Measurements from ENCODE around the gene SCYL1.

SCYL1 gene

GRCh38 chr11:65501186-65501471, 23.8 kb upstream of the SCYL1 start:
- H3K23ac ChIP-seq (ENCODE audit: low read length) = no peak overlapping the region
- peaks cover 5% of the 10 kb centered on the region for H3K79me1 ChIP-seq (ENCODE audit: low read length)
- no peaks in the 10 kb centered on the region for H3K27me3 ChIP-seq (ENCODE audit: insufficient read depth, low read length, poor library complexity)
- no peak overlapping the region for H3K4ac ChIP-seq (ENCODE audit: low read depth, low read length)
- DNase-seq = no peak
- H2AK5ac ChIP-seq (ENCODE audit: low read length) = no peak overlapping the region
- H4K5ac ChIP-seq (ENCODE audit: low read length) = no peak overlapping the region
- no peak overlapping the region for H3K18ac ChIP-seq (ENCODE audit: low read length)
- no peak overlapping the region for H4K8ac ChIP-seq (ENCODE audit: low read depth, low read length)
- H2BK15ac ChIP-seq (replicated peaks; ENCODE audit: low read depth) = no peak overlapping the region
- no peak overlapping the region for H2BK120ac ChIP-seq (ENCODE audit: low read depth, low read length)
- H3K56ac ChIP-seq (ENCODE audit: low read length) = peak overlapping the region; percentile 88
- peaks cover 9% of the 10 kb centered on the region for H3K4me1 ChIP-seq (ENCODE audit: control insufficient read depth, low read depth, low read length)
- no peak overlapping the region for H3K27ac ChIP-seq (ENCODE audit: low read depth, low read length)
- peak overlapping the region; percentile 99 for H3K9ac ChIP-seq (ENCODE audit: low read length)
- no peak overlapping the region for H2BK5ac ChIP-seq (ENCODE audit: low read length)
- H3K79me2 ChIP-seq (ENCODE audit: control insufficient read depth, insufficient read depth, low read length) = peaks cover 64% of the 10 kb centered on the region
- WGBS (ENCODE audit: extremely low coverage, insufficient coverage, low lambda C conversion rate) = no CpG with 5 or more reads among the region's 2 CpGs
- H3K4me3 ChIP-seq (ENCODE audit: low read length) = peak overlapping the region; percentile 78
- H3K4me2 ChIP-seq (ENCODE audit: low read length) = peak overlapping the region; percentile 73
- H3K36me3 ChIP-seq (ENCODE audit: control insufficient read depth, insufficient read depth, low read length) = peaks cover 18% of the 10 kb centered on the region

- H2BK15ac ChIP-seq (replicated peaks; ENCODE audit: low read depth) = no peak overlapping the region
- no peak overlapping the region for H3K18ac ChIP-seq (ENCODE audit: low read length)
- WGBS (ENCODE audit: extremely low coverage, insufficient coverage, low lambda C conversion rate) = no CpG with 5 or more reads among the region's 3 CpGs
- no peak overlapping the region for H3K23ac ChIP-seq (ENCODE audit: low read length)
- peak overlapping the region; percentile 73 for H3K4me2 ChIP-seq (ENCODE audit: low read length)
- H3K36me3 ChIP-seq (ENCODE audit: control insufficient read depth, insufficient read depth, low read length) = peaks cover 19% of the 10 kb centered on the region
- no peak overlapping the region for H3K4ac ChIP-seq (ENCODE audit: low read depth, low read length)
- H3K79me1 ChIP-seq (ENCODE audit: low read length) = peaks cover 2% of the 10 kb centered on the region
- no peak overlapping the region for H4K5ac ChIP-seq (ENCODE audit: low read length)
- peak overlapping the region; percentile 99 for H3K9ac ChIP-seq (ENCODE audit: low read length)
- H2BK120ac ChIP-seq (ENCODE audit: low read depth, low read length) = no peak overlapping the region
- no peak overlapping the region for H3K27ac ChIP-seq (ENCODE audit: low read depth, low read length)
- H3K79me2 ChIP-seq (ENCODE audit: control insufficient read depth, insufficient read depth, low read length) = peaks cover 69% of the 10 kb centered on the region
- peak overlapping the region; percentile 88 for H3K56ac ChIP-seq (ENCODE audit: low read length)
- H3K4me3 ChIP-seq (ENCODE audit: low read length) = peak overlapping the region; percentile 78
- H2AK5ac ChIP-seq (ENCODE audit: low read length) = no peak overlapping the region
- no peak overlapping the region for H2BK5ac ChIP-seq (ENCODE audit: low read length)
- H4K8ac ChIP-seq (ENCODE audit: low read depth, low read length) = no peak overlapping the region
- DNase-seq = peak; percentile 49
- H3K27me3 ChIP-seq (ENCODE audit: insufficient read depth, low read length, poor library complexity) = no peaks in the 10 kb centered on the region
- peaks cover 6% of the 10 kb centered on the region for H3K4me1 ChIP-seq (ENCODE audit: control insufficient read depth, low read depth, low read length)
Measured at GRCh38 chr11:65501472-65502273, 23.2 kb upstream of the SCYL1 start.

GRCh38 chr11:65502274-65502554, 22.7 kb upstream of the SCYL1 start:
- Histone ChIP-seq H3K4me2 (ENCODE audit: low read length) (peak overlapping the region; percentile 73), H3K27ac (ENCODE audit: low read depth, low read length) (no peak overlapping the region), H3K79me2 (ENCODE audit: control insufficient read depth, insufficient read depth, low read length) (peaks cover 70% of the 10 kb centered on the region), H3K23ac (ENCODE audit: low read length) (no peak overlapping the region), H3K4me1 (ENCODE audit: control insufficient read depth, low read depth, low read length) (peaks cover 3% of the 10 kb centered on the region), H3K4me3 (ENCODE audit: low read length) (peak overlapping the region; percentile 78), H3K9ac (ENCODE audit: low read length) (peak overlapping the region; percentile 99), H3K56ac (ENCODE audit: low read length) (no peak overlapping the region), H3K79me1 (ENCODE audit: low read length) (peaks cover 1% of the 10 kb centered on the region), H4K5ac (ENCODE audit: low read length) (no peak overlapping the region), H3K27me3 (ENCODE audit: insufficient read depth, low read length, poor library complexity) (no peaks in the 10 kb centered on the region), H3K4ac (ENCODE audit: low read depth, low read length) (no peak overlapping the region), H2BK15ac (replicated peaks; ENCODE audit: low read depth) (no peak overlapping the region), H3K18ac (ENCODE audit: low read length) (no peak overlapping the region), H2BK120ac (ENCODE audit: low read depth, low read length) (no peak overlapping the region), H3K36me3 (ENCODE audit: control insufficient read depth, insufficient read depth, low read length) (peaks cover 19% of the 10 kb centered on the region), H2BK5ac (ENCODE audit: low read length) (no peak overlapping the region), H2AK5ac (ENCODE audit: low read length) (no peak overlapping the region), H4K8ac (ENCODE audit: low read depth, low read length) (no peak overlapping the region)
- DNase-seq = no peak

GRCh38 chr11:65502555-65503367, 22.1 kb upstream of the SCYL1 start:
- Histone ChIP-seq H3K4ac (ENCODE audit: low read depth, low read length) (no peak overlapping the region), H3K27me3 (ENCODE audit: insufficient read depth, low read length, poor library complexity) (no peaks in the 10 kb centered on the region), H3K36me3 (ENCODE audit: control insufficient read depth, insufficient read depth, low read length) (peaks cover 19% of the 10 kb centered on the region), H2BK120ac (ENCODE audit: low read depth, low read length) (no peak overlapping the region), H3K4me3 (ENCODE audit: low read length) (peak overlapping the region; percentile 74), H4K5ac (ENCODE audit: low read length) (no peak overlapping the region), H3K18ac (ENCODE audit: low read length) (no peak overlapping the region), H2AK5ac (ENCODE audit: low read length) (no peak overlapping the region), H3K56ac (ENCODE audit: low read length) (peak overlapping the region; percentile 63), H2BK15ac (replicated peaks; ENCODE audit: low read depth) (no peak overlapping the region), H3K23ac (ENCODE audit: low read length) (no peak overlapping the region), H3K27ac (ENCODE audit: low read depth, low read length) (no peak overlapping the region), H4K8ac (ENCODE audit: low read depth, low read length) (no peak overlapping the region), H3K79me1 (ENCODE audit: low read length) (peaks cover 1% of the 10 kb centered on the region), H3K9ac (ENCODE audit: low read length) (peak overlapping the region; percentile 76), H3K4me1 (ENCODE audit: control insufficient read depth, low read depth, low read length) (peaks cover 3% of the 10 kb centered on the region), H3K79me2 (ENCODE audit: control insufficient read depth, insufficient read depth, low read length) (peaks cover 70% of the 10 kb centered on the region), H2BK5ac (ENCODE audit: low read length) (no peak overlapping the region), H3K4me2 (ENCODE audit: low read length) (peak overlapping the region; percentile 89)
- peak; percentile 57 for DNase-seq
- no CpG with 5 or more reads among the region's 6 CpGs for WGBS (ENCODE audit: extremely low coverage, insufficient coverage, low lambda C conversion rate)

- peak overlapping the region; percentile 89 for H3K4me2 ChIP-seq (ENCODE audit: low read length)
- no peak overlapping the region for H3K23ac ChIP-seq (ENCODE audit: low read length)
- H3K9ac ChIP-seq (ENCODE audit: low read length) = peak overlapping the region; percentile 76
- no peak overlapping the region for H4K8ac ChIP-seq (ENCODE audit: low read depth, low read length)
- no peak for DNase-seq
- H3K79me2 ChIP-seq (ENCODE audit: control insufficient read depth, insufficient read depth, low read length) = peaks cover 70% of the 10 kb centered on the region
- H3K27ac ChIP-seq (ENCODE audit: low read depth, low read length) = no peak overlapping the region
- H3K79me1 ChIP-seq (ENCODE audit: low read length) = no peaks in the 10 kb centered on the region
- H4K5ac ChIP-seq (ENCODE audit: low read length) = no peak overlapping the region
- peak overlapping the region; percentile 74 for H3K4me3 ChIP-seq (ENCODE audit: low read length)
- no CpG with 5 or more reads among the region's 3 CpGs for WGBS (ENCODE audit: extremely low coverage, insufficient coverage, low lambda C conversion rate)
- peaks cover 19% of the 10 kb centered on the region for H3K36me3 ChIP-seq (ENCODE audit: control insufficient read depth, insufficient read depth, low read length)
- no peak overlapping the region for H3K4ac ChIP-seq (ENCODE audit: low read depth, low read length)
- H2BK5ac ChIP-seq (ENCODE audit: low read length) = no peak overlapping the region
- H3K18ac ChIP-seq (ENCODE audit: low read length) = no peak overlapping the region
- H2BK15ac ChIP-seq (replicated peaks; ENCODE audit: low read depth) = no peak overlapping the region
- no peak overlapping the region for H3K56ac ChIP-seq (ENCODE audit: low read length)
- H3K4me1 ChIP-seq (ENCODE audit: control insufficient read depth, low read depth, low read length) = peaks cover under 1% of the 10 kb centered on the region
- H2AK5ac ChIP-seq (ENCODE audit: low read length) = no peak overlapping the region
- H2BK120ac ChIP-seq (ENCODE audit: low read depth, low read length) = no peak overlapping the region
- H3K27me3 ChIP-seq (ENCODE audit: insufficient read depth, low read length, poor library complexity) = no peaks in the 10 kb centered on the region
Measured at GRCh38 chr11:65503368-65503948, 21.4 kb upstream of the SCYL1 start.

Measured in mesendoderm (in vitro differentiated cells).